ENCODE measurements around the gene ASXL3. TPM values are rescaled to one million over a fixed set of nuclear protein-coding genes. Genes with fewer than 3 reads are reported as not detected.

Gene ASXL3
- total RNA-seq, 1 donor from 2014 or later: not detected

- no peak for DNase-seq
Observed at GRCh38 chr18:33664241-33664874, 86.3 kb downstream of the ASXL3 start.

GRCh38 chr18:33665187-33665586 is 87.2 kb downstream of the ASXL3 start:
- no peak for DNase-seq

DNA sequence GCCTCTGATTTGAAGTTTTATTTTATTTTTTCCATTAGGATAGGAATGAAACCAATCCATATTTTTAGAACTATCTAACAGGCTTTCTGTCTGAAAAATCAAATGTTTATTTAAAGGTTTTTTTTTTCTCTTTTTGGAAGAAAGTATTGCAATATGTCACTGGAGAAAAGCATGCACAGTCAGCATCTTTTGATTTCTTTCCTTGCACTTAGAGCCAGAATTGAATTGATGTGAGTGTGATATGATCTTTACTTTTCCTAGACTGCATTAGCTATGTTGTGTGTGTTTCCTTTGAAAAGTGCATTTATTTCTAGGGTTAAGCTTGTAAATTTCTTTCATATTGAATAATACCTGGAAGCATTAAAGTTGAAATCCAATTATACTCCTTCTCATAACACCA is 87.6 kb downstream of the ASXL3 start:
- DNase-seq: no peak

GRCh38 chr18:33666915-33667314 is 88.9 kb downstream of the ASXL3 start:
- no peak for DNase-seq

DNA sequence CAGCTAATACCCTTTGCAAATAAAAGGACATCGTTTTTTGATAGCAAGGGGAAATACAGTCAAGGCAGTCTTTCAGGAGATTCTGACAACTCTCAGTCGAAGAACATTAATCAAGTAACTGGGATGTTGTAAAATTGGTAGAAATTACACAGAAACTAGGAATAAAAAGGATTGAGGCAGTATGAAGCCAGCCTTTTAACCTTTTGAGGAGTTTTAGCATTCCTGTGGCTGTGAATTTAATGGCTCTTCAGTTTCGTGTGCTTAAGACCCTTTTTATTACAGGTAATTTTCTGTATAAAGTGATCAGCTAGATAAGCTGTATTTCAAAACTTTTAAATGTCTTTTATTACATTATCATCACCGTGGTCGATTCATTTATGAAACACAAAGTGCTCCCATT is 91.6 kb downstream of the ASXL3 start:
- DNase-seq: no peak

GRCh38 chr18:33670029-33670428 is 92.0 kb downstream of the ASXL3 start:
- DNase-seq: no peak

GRCh38 chr18:33673689-33674088 is 95.7 kb downstream of the ASXL3 start:
- no peak for DNase-seq

DNA sequence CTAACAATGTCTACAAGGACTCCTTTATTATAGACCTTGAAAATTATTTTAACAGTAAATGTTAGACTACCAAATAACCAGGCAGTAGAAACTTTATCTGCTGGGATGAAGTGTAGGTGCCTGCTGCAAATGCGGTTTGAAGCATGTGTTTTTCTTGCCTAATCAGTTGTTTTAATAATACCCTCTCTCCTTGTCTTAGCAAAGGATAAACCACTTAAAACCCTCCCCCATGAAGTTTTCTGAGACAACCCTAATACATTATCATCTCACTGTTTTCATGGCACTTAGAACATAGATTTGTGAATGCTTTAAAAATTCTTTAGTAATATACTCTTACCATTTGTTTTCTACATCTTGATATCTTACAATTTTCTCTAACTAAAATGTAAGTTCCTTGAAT is 98.6 kb downstream of the ASXL3 start:
- DNase-seq: no peak

GRCh38 chr18:33677891-33678290 is 99.9 kb downstream of the ASXL3 start:
- no peak for DNase-seq

- DNase-seq: no peak
Observed at GRCh38 chr18:33682436-33682835, 104.4 kb downstream of the ASXL3 start.

GRCh38 chr18:33694593-33694992 is 116.6 kb downstream of the ASXL3 start:
- no peak for DNase-seq

DNA sequence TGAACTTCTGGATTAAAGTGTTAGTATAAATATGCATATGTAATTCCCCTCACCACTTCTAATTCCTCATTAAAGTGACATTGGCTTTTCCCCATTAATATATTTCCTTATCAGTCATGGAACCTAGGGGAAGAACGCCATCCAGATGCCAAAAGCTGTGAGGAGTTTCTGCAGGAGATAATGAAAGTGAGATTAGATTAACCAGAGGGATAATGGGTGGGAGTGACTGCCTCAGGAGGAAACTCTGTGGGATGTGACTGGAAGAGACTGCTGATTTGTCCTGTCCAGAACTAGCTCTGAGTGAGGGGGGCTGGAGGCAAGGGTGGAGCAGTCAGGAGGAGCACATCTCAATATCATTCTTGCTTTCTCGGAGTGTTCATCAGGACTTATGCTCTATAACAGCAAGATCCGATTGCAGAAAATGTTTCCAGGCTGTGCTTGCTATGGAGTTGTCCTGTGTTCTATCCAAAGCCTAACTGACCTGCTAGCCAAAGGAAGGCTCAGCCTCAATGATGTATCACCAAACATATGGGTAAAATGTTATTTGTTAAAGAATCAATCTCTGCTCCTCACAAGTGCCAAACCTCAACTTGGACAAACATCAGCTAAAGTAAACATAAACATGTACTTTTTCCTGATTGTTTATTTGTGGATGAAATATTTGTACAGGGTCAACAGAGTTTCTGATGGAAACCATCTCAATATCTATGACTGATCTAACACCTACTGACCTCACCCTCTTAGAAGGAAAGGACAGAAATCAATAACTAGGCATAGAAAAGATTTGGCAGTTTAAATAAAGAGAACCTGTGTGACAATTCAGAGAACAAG is 118.5 kb downstream of the ASXL3 start:
- DNase-seq: no peak

DNA sequence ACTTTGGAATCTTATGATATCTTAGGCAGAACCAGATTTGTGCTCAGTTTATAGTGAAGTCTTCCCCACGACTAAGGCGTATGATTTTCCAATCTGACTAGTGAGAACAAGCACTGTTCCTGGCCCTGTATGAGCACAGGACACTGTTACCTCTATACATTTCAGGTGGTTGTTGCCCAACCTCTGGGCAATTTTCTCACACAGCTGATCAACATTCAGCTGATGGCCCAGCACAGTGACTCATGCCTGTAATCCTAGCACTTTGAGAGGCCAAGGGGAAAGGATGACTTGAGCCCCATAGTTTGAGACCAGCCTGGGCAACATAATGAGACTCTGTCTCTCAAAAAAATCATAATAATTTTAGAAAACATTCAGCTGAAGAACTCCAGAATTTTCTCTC is 119.5 kb downstream of the ASXL3 start:
- DNase-seq: no peak

- no peak for DNase-seq
Observed at GRCh38 chr18:33699372-33699771, 121.4 kb downstream of the ASXL3 start.

GRCh38 chr18:33700513-33700976 is 122.5 kb downstream of the ASXL3 start:
- no peak for DNase-seq

DNA sequence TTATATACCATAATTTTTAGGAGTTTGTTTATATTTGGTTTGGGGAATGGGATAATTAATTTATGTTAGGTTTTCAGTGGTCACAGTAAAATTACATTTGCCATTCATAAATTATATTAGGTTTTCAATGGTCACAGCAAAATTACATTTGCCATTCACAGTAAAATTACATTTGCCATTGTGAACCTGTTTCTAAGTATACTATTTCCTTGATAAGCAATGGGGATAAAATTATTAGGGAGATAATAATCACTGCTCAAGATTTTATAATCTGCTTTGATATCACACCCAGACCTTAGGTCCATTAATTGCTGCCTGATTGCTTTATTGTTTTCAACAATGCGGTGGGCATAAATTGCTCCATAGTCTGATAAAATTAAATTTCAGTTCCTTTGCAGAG is 124.6 kb downstream of the ASXL3 start:
- DNase-seq: no peak

GRCh38 chr18:33706391-33706790 is 128.4 kb downstream of the ASXL3 start:
- no peak for DNase-seq

DNA sequence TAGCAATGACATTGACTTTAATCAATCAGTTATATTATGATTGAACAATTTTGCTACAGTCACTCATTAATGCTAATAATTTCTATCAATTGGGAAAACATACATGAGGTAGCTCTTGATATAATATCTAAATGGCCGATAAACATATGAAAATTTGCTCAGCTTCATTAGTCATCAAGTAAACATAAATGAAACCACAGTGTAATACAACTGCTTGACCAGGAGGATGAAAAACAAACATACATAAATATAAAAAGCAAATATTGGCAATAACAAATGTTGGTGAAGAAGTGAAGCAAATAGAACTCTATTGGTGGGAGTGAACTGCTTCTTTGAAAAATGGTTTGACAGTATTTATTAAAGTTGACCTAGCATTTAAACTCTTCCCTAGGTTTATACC is 130.9 kb downstream of the ASXL3 start:
- no peak for DNase-seq

DNA sequence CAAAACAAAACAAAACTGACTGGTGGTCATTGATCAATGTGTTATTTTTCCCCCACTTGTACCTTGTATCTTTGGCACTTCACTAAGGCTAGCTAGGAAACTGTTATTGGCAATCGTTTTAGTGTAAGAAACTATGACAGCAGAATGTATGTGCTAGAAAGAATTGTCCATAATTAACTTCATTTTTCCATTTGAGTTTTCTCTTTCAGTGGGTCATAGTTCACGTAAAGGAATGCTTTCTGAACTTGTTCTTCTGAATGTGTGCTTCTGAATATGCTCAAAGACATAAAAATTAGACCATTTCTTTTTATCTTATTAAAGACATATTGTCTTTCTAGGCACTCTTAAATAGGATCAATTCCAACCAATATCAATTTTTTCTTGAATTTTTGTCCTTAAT is 132.2 kb downstream of the ASXL3 start:
- no peak for DNase-seq

- DNase-seq: no peak
Observed at GRCh38 chr18:33711514-33711913, 133.5 kb downstream of the ASXL3 start.

DNA sequence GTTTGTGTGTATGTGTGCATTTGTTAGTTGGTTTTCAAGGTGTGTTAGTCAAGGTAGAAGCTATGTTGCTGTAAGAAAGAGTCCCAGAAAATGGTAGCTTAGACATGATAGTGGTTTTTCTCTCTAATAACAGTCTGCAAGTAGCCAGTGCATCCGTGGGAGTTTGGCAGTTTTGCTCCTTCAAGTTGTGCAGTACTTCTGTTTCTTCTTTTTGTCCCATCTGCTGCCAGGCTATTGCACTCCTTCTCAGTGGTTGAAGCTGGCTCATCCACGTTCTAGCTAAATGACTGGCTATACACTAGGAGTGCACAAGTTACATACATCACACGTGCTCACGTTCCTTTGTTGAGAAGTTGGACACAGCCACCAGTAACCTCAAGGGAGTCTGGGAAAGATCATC is 134.7 kb downstream of the ASXL3 start:
- no peak for DNase-seq

GRCh38 chr18:33716061-33716683 is 138.2 kb downstream of the ASXL3 start:
- no peak for DNase-seq

GRCh38 chr18:33717339-33717738 is 139.3 kb downstream of the ASXL3 start:
- no peak for DNase-seq

DNA sequence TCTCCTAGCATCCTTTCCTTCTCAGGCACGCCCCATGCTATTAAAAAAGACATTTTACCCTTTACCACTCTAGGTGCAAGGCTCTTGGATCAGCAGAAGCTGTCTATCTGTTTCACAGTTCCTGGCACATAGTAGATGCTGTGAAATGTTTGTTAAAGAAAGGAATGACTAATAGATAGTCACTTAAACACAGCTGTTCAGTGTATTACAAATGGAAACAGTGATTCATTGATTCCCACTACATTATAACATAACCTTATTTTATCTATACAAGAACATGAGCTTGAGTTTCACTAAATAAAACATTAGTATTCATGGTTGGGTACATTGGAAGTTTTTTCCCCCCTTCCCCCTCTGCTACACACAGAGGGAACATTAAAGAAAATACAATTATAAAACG is 142.1 kb downstream of the ASXL3 start:
- no peak for DNase-seq

Measured in dermis blood vessel endothelial cell (primary cell).